HG03108 (cell line): ENCODE data around the gene RBM19.

Experiments
- ATAC-seq: cut with Tn5 transposase; IDR thresholded peaks from one replicate; pipeline ENCODE4 v1.9.1; 2021; ENCODE audit warnings: moderate library complexity; ENCODE audit not compliant: unreplicated experiment

Gene RBM19

DNA sequence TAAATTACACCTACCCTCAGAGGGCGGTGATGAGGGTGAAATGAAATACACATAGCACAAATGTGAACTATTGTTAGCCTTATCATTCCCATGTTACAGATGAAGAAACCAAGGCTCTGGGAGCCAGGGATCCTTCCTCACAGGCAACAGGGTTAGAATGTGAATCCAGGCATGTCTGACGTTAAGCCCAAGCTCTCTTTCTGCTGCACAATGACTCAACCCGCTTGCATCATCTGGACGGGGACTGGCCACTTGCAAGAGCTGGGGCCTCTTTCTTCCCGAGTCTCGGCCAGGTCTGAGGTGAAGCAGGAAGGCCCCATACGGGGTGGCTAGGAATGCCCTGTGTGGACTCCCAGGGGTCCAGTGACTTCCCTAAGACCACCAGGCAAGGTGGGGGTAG, 105.2 kb downstream of the RBM19 start:
- no peak for ATAC-seq

DNA sequence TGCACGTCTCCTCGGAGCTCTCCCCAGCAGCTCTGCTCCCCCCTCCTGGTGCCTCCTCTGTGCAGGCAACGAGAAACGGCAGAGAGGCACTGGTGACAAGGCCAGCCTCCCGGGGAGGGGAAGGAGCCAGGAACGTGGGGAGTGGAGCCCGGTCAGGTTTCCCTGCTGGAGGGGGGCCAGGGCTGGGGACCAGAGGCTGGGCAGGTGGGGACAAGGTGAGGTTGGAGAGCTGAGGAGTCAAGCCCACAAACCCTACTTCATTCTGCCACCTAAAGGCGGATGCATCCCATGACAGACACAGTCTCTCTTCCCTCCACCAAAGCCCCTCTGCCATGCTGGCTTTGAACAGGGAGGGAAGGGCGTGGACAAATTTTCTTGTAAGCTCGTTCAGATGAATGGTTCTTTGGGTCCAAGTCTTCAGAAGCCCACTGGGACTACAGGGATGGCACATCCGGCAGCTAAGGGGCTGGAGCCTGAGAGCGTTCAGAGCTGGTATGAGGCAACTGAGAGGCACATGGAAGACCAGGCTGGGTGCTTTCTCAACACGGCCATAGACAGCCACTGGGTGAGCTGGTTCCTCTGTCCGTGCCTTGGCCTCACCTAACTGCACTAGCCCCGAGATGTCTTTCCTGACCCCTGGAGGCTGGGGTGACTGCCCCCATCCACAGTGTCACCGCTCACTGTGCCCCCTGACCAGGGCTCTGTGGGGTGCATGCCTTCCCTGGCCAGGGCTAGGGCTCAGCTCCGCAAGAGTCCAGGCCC, 105.9 kb downstream of the RBM19 start:
- no peak for ATAC-seq

- no peak for ATAC-seq
Observed at GRCh38 chr12:113858841-113859386, 107.2 kb downstream of the RBM19 start.

GRCh38 chr12:113857371-113857770, 108.8 kb downstream of the RBM19 start:
- no peak for ATAC-seq

GRCh38 chr12:113855998-113856397, 110.1 kb downstream of the RBM19 start:
- ATAC-seq = no peak

GRCh38 chr12:113854385-113855142, 111.6 kb downstream of the RBM19 start:
- ATAC-seq = no peak

DNA sequence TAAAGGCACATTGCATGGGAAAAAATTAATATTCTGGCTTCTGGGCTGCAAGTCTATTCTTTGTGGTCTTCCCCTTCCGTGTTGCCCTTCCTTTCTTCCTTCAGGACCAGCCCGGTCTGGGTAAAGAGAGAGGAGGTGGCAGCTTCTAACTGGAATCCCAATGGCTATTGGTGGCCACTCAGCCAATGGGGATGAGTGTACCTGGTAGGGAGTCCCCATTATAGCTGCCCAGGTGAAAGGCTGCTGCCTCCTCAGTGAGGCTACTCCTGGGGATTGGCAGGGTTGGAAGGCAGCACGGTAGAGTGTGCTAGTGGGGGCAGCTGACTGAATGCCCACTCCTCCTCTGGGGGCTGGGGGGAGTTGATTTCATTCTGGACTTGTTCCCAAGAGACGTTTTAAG, 112.6 kb downstream of the RBM19 start:
- no peak for ATAC-seq

DNA sequence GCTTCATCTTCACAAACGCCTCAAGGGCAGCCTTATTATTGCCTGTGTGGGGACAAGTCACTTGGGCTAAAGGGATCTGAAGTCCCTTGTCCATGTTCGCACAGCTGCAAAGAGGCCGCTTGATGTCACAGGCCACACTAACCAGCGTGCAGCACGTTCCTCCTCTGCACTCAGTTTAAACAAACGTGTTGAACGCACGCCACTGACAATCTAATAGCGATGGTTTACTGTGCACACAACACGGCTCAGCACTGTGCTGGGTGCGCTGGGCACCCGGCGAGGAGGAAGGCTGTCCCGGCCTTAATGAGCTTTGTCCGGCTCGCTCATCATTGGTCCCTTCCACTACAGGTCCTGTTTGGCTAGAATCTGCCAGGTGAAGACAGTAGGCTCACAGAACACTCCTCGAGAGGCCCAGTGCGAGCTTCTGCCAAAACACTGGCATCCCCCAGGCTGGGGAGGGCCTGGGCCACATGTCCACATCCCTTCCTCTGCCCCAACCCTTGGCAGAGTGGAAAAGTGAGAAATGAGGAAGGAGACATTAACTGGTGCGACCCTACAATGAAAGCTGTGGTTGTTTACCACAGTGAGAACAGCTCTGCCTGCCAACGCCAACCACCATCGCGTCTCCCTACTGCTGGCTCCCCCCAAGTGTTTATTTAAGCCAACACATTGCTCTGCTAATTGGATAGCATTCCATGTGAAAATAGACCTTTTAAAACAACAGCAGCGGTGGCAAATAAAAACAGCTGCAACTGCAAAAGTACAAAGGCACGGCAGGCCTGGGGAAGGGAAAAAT, 113.2 kb downstream of the RBM19 start:
- ATAC-seq = no peak

GRCh38 chr12:113852264-113852663, 113.9 kb downstream of the RBM19 start:
- no peak for ATAC-seq

DNA sequence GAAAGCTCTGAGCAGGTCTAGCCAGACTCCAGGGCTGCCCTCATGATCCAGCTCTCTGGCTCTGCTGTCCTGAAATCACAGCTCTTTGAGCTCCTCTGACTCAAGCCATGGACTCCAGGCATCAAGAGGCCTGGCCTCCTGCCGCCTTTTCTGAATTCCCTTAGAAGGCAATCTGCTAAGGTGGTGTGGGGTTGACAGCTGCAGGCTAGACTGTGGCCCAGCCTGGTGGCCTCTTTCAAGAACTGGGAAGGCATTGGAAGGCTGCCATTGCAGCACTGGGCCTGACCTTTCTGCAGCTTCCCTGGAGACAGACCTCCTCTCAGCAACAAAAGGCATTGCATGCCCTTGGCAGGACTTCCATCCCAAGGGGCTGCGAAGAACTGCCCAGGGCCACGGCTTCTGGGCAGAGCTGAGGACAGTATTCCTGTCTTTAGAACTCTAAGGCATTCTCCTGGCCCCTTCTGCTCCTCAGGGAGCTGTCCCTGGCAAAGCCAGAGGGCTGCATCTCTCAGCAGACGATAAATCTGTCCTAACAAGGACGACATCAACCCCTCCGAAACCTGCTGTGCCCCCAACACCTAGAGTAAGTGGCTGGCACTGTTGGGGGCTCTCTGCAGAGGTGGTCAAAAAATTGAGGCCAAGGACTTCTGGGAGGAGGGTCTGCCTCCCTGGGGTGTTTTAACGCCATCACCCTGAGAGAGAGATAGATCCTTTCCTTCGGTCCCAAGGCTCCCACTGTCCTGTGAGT, 115.6 kb downstream of the RBM19 start:
- no peak for ATAC-seq

- no peak for ATAC-seq
Observed at GRCh38 chr12:113847856-113848255, 118.3 kb downstream of the RBM19 start.

- no peak for ATAC-seq
Observed at GRCh38 chr12:113846883-113847755, 119.0 kb downstream of the RBM19 start.

- ATAC-seq = no peak
Observed at GRCh38 chr12:113845900-113846674, 120.0 kb downstream of the RBM19 start.

- no peak for ATAC-seq
Observed at GRCh38 chr12:113844495-113845210, 121.5 kb downstream of the RBM19 start.

DNA sequence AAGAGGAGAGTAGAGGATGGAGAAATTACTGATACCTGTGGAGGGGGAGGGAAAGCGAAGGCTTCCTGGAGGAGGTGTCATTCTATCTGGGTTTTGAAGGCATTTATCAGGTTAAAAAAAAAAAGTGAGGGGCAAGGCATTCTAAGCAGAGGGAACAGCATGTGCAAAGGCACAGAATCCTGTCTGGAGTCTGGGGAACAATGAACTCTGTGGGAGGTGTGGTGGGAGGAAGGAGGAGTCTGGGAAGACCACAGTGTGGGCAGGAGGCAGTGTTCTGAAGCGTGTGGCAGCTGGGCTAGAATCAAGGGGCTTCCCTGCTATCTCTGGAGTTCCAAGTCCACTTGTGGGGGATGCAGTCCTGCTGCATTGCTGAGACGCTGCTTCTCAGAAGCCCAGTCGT, 123.4 kb downstream of the RBM19 start:
- ATAC-seq = no peak

- ATAC-seq = no peak
Observed at GRCh38 chr12:113841786-113842185, 124.3 kb downstream of the RBM19 start.

- no peak for ATAC-seq
Observed at GRCh38 chr12:113840401-113841042, 125.6 kb downstream of the RBM19 start.

DNA sequence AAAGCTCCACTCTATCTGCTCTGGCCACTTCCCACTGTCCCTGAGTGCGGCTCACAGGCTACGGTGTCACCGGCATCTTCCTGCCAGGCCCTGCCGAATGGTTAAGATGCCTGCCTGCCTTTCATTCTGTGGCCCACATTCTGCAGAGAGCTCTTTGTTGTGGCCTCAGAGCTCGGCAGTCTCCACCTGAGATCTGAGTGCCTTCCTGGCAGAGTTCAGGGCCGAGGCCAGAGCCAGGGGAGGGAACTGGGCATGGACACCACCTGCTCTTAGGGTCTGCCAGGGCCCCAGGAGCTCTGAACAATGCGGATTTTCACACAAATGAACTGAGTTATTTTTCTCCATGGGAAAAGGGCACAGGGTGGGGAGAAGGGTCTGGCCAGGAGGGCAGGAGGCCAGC, 127.2 kb downstream of the RBM19 start:
- no peak for ATAC-seq
